ENCODE measurements around the gene RHO. TPM values are rescaled to one million over a fixed set of nuclear protein-coding genes. Genes with fewer than 3 reads are reported as not detected.

RHO gene
- total RNA-seq, 1 experiment from 2014 or later = not detected

GRCh38 chr3:129561619-129562248 is 33.3 kb downstream of the RHO start:
- intact Hi-C loops (cut with micrococcal nuclease; ENCODE audit: unreplicated experiment) = no loop called here
- no peak for DNase-seq (ENCODE audit: low read depth, low spot score)
- H3K4me1 ChIP-seq (ENCODE audit: control insufficient read depth, insufficient read depth, low read length) = peaks cover 16% of the 10 kb centered on the region
- no peaks in the 10 kb centered on the region for H3K9me3 ChIP-seq (ENCODE audit: control insufficient read depth, insufficient read depth, low read depth, low read length)
- TF ChIP-seq TCF7L2 (IDR thresholded peaks at IDR 0.05; ENCODE audit: low read depth, low read length) (no peak), REST (IDR thresholded peaks at IDR 0.05; ENCODE audit: insufficient read depth in 1 of 2, low read depth in 2 of 2, low read length in 1 of 2) (no peak), POLR2AphosphoS5 (IDR thresholded peaks at IDR 0.05; ENCODE audit: low read depth, low read length) (no peak), SIN3A (IDR thresholded peaks at IDR 0.05; ENCODE audit: borderline replicate concordance, insufficient read depth, low read depth, low read length) (no peak), CTCF (IDR thresholded peaks at IDR 0.05) (no peak)
- ATAC-seq = no peak
- CTCF ChIA-PET = interaction anchor here (1.3 kb wide), 1 partner anchor 178 kb away, joined by 5 read pairs; no protein-coding TSS in a partner anchor
- H3K27ac ChIP-seq (ENCODE audit: low read length) = no peak overlapping the region
- no peak overlapping the region for H3K4me3 ChIP-seq (ENCODE audit: low read depth in 2 of 2, low read length in 2 of 2)
- H3K27me3 ChIP-seq (ENCODE audit: control insufficient read depth, insufficient read depth, low read length) = no peaks in the 10 kb centered on the region
- in situ Hi-C loops (cut with HindIII; ENCODE audit: low pct_unique_long_range_greater_than_20kb, low sequenced_read_pairs) = no loop called here
- peaks cover 7% of the 10 kb centered on the region for H3K36me3 ChIP-seq (ENCODE audit: control insufficient read depth, insufficient read depth, low read length)
- POLR2A ChIA-PET = interaction anchor here (0.6 kb wide), 2 partner anchors 15 to 22 kb away, joined by 4 read pairs; no protein-coding TSS in a partner anchor
- BruUV-seq (replicated peaks) = no TSS peak

- intact Hi-C loops (cut with micrococcal nuclease; ENCODE audit: unreplicated experiment) = no loop called here
- TF ChIP-seq TCF7L2 (IDR thresholded peaks at IDR 0.05; ENCODE audit: low read depth, low read length) = no peak
- TF ChIP-seq REST (IDR thresholded peaks at IDR 0.05; ENCODE audit: insufficient read depth in 1 of 2, low read depth in 2 of 2, low read length in 1 of 2) = no peak
- no peak for TF ChIP-seq POLR2AphosphoS5 (IDR thresholded peaks at IDR 0.05; ENCODE audit: low read depth, low read length)
- TF ChIP-seq SIN3A (IDR thresholded peaks at IDR 0.05; ENCODE audit: borderline replicate concordance, insufficient read depth, low read depth, low read length) = no peak
- no peak for TF ChIP-seq CTCF (IDR thresholded peaks at IDR 0.05)
- ChIA-PET CTCF (no interaction called here), POLR2A (interaction anchor here (0.6 kb wide), 1 partner anchor 23 kb away, joined by 4 read pairs; no protein-coding TSS in a partner anchor)
- Histone ChIP-seq H3K4me1 (ENCODE audit: control insufficient read depth, insufficient read depth, low read length) (peaks cover 19% of the 10 kb centered on the region), H3K27me3 (ENCODE audit: control insufficient read depth, insufficient read depth, low read length) (no peaks in the 10 kb centered on the region), H3K4me3 (ENCODE audit: low read depth in 2 of 2, low read length in 2 of 2) (no peak overlapping the region), H3K36me3 (ENCODE audit: control insufficient read depth, insufficient read depth, low read length) (peaks cover 7% of the 10 kb centered on the region), H3K27ac (ENCODE audit: low read length) (no peak overlapping the region), H3K9me3 (ENCODE audit: control insufficient read depth, insufficient read depth, low read depth, low read length) (no peaks in the 10 kb centered on the region)
- no peak for ATAC-seq
- in situ Hi-C loops (cut with HindIII; ENCODE audit: low pct_unique_long_range_greater_than_20kb, low sequenced_read_pairs) = no loop called here
- BruUV-seq (replicated peaks) = no TSS peak
- no peak for DNase-seq (ENCODE audit: low read depth, low spot score)
Measured at GRCh38 chr3:129562803-129563202, 34.4 kb downstream of the RHO start.

All from Panc1 (cell line).